Embryonic facial prominence (tissue), 1 donor: ENCODE measurements around the gene FAIM2.

Experiments used
- DNase-seq: peaks from one replicate; pipeline ENCODE4 v3.0.0-alpha.2; 2016; ENCODE audit errors: extremely low spot score

Gene FAIM2

GRCh38 chr12:49824895-49825294, 78.8 kb downstream of the FAIM2 start:
- DNase-seq: no peak

GRCh38 chr12:49824416-49824815, 79.3 kb downstream of the FAIM2 start:
- no peak for DNase-seq

GRCh38 chr12:49823951-49824350, 79.7 kb downstream of the FAIM2 start:
- no peak for DNase-seq

DNA sequence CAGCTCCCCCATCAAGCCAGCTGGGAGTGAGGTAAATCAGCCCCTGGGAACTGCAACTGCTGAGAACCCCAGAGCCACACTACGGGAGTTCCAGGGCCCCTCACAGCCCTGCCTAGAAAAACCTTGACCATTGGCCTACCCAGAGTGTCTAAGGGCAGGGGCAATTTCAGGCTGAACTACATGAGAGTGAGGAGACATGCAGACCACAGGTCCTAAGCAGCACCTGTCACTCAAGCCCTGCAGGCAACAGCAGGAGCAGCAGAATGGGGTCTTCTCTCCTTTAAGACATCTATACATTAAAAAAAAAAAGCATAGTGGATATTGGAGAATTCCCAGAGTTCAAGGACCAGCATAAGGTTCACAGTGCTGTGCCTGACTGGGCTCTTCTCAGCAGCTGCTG, 80.3 kb downstream of the FAIM2 start:
- DNase-seq: no peak

DNA sequence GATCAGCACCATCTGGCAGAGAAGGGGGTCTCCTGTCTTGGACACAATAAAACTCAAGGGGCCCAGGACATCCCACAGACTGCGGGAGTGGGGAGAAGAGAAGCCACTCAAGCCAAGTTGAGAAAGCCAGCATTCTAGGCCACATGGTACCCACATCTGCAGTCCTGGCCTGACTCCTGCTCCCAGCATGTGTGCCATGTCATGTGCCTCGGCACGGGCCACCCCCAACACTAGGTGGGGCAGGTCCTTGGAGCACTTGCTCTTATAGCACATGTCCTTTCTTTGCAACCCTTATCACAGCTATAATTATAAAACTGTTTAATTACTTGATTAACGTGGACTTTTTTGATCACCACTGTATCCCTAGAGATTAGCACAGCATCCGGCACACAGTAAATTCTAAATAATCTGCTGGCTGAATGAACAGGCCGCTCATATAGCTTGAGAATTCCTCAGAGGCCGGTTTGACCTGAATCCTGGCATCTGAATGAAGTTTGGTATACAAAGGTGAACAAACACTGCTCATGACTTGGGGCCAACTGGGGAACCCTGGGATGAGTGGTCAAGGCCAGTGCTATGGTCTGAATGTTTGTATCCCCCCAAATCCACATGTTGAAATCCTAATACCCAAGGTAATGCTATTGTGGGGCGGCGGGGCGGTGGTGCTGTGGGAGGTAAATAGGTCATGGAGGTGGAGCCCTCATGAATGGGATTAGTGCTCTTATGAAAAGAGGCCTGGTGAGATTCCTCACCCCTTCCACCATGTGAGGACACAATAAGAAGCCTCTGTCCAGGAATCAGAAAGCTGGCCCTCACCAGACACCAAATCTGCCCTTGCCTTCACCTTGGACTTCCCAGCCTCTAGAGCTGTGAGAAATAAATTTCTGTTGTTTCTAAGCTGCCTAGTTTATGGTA, 82.1 kb downstream of the FAIM2 start:
- DNase-seq: no peak

- DNase-seq: no peak
Observed at GRCh38 chr12:49819786-49820185, 83.9 kb downstream of the FAIM2 start.

DNA sequence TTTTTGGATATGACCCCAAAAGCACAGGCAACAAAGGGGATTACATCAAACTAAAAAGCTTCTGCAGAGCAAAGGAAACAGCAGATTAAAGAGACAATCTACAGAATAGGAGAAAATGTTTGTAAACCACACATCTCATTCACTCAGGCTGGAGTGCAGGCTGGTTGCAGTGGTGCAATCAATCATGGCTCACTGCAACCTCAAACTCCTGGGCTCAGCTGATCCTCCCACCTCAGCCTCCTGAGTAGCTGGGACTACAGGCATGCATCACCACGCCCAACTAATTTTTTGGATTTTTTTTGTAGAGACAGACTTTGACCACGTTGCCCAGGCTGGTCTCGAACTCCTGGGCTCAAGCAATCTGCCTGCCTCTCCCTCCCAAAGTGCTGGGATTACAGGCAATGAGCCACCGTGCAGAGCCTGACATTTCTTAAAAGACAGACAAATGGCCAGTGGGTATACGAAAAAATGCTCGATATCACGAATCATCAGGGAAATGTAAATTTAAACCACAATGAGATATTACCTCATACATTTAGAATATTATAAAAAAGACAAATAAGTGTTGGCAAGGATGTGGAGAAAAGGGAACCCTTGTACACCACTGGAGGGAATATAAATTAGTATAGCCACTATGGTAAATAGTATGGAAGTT, 85.3 kb downstream of the FAIM2 start:
- no peak for DNase-seq
